Nasal cavity respiratory epithelium epithelial cell of viscerocranial mucosa (primary cell): ENCODE measurements around the gene KLHL2. TPM values are rescaled to one million over a fixed set of nuclear protein-coding genes. Genes with fewer than 3 reads are reported as not detected.

Source experiments
- total RNA-seq: library from RNA; depleted of rRNA; stranded (reverse); fragments of >200 nt; gene quantifications from 2 replicates; pipeline ENCODE4 v1.2.3, GENCODE V29; 2014

Gene KLHL2, protein sequence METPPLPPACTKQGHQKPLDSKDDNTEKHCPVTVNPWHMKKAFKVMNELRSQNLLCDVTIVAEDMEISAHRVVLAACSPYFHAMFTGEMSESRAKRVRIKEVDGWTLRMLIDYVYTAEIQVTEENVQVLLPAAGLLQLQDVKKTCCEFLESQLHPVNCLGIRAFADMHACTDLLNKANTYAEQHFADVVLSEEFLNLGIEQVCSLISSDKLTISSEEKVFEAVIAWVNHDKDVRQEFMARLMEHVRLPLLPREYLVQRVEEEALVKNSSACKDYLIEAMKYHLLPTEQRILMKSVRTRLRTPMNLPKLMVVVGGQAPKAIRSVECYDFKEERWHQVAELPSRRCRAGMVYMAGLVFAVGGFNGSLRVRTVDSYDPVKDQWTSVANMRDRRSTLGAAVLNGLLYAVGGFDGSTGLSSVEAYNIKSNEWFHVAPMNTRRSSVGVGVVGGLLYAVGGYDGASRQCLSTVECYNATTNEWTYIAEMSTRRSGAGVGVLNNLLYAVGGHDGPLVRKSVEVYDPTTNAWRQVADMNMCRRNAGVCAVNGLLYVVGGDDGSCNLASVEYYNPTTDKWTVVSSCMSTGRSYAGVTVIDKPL
- total RNA-seq = 56.0 and 59.8 TPM in 2 replicates

DNA sequence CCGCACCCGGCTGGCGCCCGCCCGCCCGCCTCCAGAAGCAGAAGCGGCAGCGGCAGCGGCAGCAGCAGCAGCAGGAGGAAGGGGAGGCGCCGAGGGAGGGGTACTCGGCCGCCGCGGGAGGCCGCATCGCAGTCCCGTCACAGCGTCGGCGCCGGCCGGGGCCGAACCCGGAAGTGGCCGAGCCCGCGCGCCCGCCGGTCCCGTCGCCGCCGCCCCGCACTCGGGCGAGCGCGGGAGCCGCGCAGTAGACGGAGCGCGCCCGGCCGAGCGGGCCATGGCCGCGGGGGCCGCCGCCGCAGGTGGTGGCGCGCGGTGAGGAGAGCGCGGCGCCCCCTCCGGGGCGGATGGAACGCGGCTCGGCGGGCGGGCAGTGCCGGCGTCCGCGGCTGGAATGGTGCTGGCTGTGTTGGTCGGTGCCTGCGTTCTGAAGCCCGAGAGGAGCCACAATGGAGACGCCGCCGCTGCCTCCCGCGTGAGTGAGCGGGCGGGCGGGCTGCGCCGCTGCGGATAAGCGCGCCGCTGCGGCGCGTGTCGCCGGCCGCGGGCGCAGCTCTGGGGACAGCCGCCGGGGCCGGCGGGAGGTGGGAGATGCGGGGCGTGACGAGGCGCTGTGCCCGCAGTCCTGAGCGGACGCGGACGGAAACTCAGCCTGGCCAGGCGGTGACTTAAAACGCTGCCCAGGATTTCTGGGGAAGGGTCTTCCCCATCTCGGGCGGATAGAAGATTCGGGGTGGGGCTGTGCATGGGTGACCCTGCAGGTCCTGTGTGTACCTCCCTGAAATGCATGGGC is at the start of gene KLHL2:
Gene KLHL2, plus strand, starts transcription at position 131 of the 790 bp plus-strand sequence. Its CDS starts 316 bp downstream, at position 447.

DNA sequence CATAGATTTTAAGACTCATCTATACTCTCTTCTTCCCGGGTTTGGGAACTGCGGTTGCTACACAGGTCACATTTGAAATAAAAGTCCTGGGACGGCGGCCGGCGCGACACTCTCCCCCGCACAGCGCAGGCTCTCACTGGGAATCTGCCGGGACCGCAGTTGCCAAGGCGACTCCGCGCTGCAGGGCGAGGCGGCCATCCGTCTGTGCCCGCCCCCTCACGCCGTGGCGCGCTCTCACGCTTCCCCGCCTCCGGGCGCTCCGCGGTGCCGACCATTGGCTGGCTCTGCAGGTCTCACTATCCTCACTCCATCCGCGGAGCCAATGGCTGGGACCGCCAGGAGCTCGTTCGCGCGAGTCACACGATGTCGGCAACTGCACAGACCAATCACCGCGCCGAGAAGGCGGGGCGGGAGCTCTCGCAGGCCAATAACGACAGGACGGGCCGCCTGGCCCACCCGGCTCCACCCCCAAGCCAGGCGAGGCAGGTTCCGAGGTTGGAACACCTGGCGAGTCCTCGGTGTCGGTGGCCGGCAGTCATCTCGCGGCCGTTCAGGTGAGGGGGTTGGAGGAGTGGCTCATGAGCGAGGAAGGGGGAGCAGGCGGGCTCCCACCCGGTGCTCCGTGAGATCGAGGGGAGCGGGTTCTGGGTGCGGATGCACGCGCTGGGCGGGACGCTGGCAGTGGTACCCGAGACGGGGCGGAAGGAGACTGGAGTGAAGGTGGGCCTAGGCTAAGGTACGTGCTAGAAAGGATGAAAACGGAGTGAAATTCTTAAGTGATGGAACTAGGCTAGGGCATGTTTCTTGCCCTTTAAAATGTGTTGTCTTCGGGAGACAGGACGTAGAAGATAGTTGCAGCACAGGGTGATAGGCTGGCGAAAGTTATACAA is 120.1 kb downstream of the KLHL2 start, which contains the start of gene MSMO1:
Gene MSMO1, plus strand, starts transcription at position 459 of the 890 bp plus-strand sequence. CDS start 5,702 bp downstream, outside the sequence.

Other genes starting within 250 kb of the KLHL2 start
- 0.64 and 1.0 TPM in 2 replicates for gene TRIM61, start 229.9 kb upstream of the KLHL2 start, total RNA-seq
- not detected in 2 replicates for gene TRIM60, start 175.6 kb upstream of the KLHL2 start, total RNA-seq
- not detected in 2 replicates for gene TRIM75, start 153.7 kb upstream of the KLHL2 start, total RNA-seq
- gene TMEM192, start 94.7 kb upstream of the KLHL2 start, total RNA-seq = 13.7 and 26.9 TPM in 2 replicates
- 381 and 462 TPM in 2 replicates for gene MSMO1, start 120.1 kb downstream of the KLHL2 start, total RNA-seq
- 20.8 and 81.6 TPM in 2 replicates for gene CPE, start 171.4 kb downstream of the KLHL2 start, total RNA-seq